ENCODE data around the gene FOLH1.
"Not testable (repeated sequence)": the region's sequence is repeated elsewhere in the genome, so short reads cannot be mapped to it uniquely, and the experiment has no call there.

The FOLH1 gene

GRCh38 chr11:49208006-49208721 is at the start of gene FOLH1:
TSS of gene FOLH1 (minus strand) at chr11:49208602. CDS start at chr11:49208409, 193 bp downstream.
- FAIRE-seq: no peak

DNA sequence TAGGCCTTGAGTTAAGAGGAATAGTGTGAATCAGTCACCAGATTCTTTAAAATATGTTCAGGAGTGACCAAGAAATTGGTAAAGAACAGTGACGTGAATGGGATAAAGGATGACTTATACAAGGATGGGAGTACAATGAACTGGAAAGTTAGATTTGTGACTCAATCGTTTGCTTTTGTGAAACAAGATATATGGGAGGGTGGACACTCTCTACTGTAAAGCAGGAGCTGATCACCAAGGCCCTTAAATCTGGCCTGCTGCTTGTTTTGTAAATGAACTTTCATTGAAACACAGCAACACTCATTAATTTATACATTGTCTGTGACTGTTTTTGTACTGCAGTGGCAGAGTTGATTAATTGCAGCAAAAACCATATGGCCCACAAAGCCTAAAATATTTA is 46.7 kb upstream of the FOLH1 start:
- not testable (repeated sequence) for FAIRE-seq

DNA sequence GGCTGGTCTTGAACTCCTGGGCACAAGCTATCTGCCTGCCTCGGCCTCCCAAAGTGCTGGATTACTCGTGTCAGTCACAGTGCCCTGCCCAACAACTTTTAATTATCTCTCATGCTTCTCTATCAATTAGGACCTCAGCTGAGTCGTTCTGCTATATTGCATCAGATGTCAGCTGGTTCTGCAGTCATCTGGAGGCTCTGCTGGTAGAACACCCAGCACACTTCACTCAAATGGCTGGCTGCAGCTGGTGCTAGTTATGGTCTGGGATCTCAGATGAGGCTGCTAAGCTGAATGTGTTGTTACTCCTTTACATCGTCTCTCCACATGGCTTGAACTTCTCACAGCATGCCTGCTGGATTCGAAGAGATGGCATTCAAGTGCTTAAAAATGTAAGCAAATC is 42.8 kb upstream of the FOLH1 start:
- FAIRE-seq: not testable (repeated sequence)

GRCh38 chr11:49250398-49251115 is 42.2 kb upstream of the FOLH1 start:
- not testable (repeated sequence) for FAIRE-seq

GRCh38 chr11:49249363-49249762 is 41.0 kb upstream of the FOLH1 start:
- FAIRE-seq: not testable (repeated sequence)

- not testable (repeated sequence) for FAIRE-seq
Measured at GRCh38 chr11:49233685-49234084, 25.3 kb upstream of the FOLH1 start.

- not testable (repeated sequence) for FAIRE-seq
Measured at GRCh38 chr11:49233019-49233418, 24.6 kb upstream of the FOLH1 start.

DNA sequence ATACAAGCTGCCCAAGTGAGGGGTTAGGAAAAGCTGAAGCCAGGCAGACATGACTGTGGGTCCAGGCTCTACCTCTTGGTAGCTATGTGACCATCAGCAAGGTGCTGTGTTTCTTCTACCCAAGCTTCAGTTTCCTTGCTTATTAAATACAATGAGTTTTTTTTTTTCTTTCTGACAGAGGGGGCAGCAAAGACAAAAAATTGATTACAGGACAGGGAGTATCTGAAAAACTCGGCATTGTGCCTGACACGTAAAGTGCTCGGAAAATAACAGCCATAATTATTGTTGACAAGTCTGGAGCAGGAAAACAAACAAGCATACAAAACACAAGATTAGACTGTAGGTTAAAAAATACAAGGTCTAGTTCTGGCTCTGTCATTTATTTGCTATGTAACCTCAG is 23.3 kb upstream of the FOLH1 start:
- FAIRE-seq: not testable (repeated sequence)

DNA sequence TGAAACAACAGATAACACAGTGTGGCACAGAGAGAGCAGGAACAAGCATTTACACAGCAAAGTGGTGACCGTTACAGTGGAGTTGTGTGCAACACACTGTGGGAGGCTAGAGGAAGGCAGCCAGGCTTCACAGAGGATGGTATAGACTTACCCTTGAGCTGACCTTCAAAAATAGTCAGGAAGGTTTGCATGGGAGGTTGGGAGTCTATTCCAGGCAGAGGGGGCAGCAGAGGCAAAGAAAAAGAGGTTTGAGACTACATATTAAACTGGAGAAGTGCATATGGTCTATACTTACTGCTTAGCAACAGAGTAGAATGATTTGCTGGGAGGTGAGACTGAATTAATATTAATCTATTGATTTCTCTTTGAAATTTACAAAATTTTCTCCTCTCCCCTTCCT is 22.1 kb upstream of the FOLH1 start:
- FAIRE-seq: not testable (repeated sequence)

- FAIRE-seq: not testable (repeated sequence)
Measured at GRCh38 chr11:49230001-49230400, 21.6 kb upstream of the FOLH1 start.

GRCh38 chr11:49229136-49229535 is 20.7 kb upstream of the FOLH1 start:
- FAIRE-seq: not testable (repeated sequence)

GRCh38 chr11:49225255-49225785 is 16.9 kb upstream of the FOLH1 start:
- not testable (repeated sequence) for FAIRE-seq

- FAIRE-seq: no peak
Measured at GRCh38 chr11:49221112-49221511, 12.7 kb upstream of the FOLH1 start.

DNA sequence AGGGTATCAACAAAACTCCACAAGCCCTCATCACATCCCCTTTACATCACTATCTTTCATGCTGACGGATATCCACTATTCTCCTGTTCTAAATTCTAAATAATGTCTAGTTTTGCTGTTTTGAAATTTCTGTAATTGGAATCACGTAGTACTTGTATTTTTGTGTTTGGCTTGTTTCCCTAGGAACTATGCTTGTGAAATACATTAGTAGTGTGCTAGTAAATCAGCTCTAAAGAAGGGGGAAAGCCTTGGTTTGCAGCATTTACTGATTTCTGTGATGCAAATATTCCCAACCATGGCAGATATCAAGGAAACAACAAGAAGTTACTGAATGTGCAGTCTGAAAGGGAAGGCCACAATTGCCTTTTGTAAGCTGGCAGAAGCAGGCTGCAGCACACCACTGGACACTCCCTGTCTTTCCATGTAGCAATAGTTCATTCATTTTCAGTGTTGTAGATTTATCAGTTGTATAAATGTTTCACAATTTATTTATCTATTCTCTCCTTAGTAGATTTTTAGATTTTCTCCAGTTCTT is 4.7 kb upstream of the FOLH1 start:
- no peak for FAIRE-seq

GRCh38 chr11:49206999-49207398 is 1.4 kb downstream of the FOLH1 start:
- FAIRE-seq: not testable (repeated sequence)

DNA sequence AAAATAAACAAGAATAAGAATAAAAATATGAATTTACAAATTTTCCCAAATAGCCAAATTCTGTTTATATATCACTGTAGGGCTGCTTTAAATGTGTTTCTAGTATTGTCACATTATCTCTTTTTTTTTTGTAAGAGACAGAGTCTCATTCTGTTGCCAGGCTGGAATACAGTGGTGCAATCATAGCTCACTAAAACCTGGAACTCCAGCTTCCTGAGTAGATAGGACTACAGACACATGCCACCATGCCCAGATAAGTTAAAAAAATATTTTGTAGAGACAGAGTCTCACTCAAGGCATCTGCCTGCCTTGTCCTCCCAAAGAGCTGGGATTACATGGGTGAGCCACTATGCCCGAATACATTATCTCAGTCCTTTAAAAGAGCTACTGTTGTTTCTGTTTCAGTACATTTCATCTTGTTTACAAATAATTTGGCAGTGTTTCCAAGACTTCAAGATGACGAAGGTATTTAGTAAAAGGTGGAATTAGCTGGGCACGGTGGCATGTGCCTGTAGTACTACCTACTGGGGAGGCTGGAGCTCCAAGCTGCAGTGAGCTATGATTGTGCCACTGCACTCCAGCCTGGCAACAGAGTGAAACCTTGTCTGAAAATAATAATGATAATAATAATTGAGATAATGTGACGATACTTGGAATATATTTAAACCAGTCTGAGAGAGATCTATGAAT is 6.0 kb downstream of the FOLH1 start:
- no peak for FAIRE-seq

DNA sequence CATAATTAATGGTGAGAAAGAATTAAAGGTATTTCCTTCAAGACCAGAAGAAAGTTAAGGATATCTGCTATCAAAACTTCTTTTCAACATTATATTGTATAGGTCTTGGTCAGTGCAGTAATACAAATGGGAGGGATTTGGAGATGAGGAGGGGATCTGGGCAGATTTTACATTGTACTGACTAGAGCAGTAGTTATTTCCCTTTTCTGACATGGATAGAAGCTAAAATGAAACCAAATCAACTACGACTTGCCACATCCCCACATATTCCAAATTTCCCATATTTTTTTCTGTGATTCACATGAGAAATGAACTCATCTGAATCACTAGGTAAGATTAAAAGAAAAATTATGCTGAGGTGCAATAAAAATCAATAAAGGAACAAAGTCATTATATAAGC is 11.6 kb downstream of the FOLH1 start:
- not testable (repeated sequence) for FAIRE-seq

DNA sequence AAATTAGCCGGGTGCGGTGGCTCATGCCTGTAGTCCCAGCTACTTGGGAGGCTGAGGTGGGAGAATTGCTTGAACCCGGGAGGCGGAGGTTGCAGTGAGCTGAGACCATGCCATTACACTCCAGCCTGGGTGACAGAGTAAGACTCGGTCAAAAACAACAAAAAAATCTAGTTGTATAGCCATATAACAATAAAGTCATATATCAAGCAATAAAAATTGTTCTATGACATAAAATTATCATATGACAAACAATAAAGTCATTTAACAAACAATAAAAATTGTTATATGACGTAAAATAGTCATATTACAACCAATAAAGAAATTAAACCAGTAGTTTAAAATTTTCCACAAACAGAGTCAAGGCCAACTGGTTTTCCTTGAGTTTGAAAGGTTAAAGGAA is 12.4 kb downstream of the FOLH1 start:
- peak; percentile 99 for FAIRE-seq

- not testable (repeated sequence) for FAIRE-seq
Measured at GRCh38 chr11:49190287-49190686, 18.1 kb downstream of the FOLH1 start.

- not testable (repeated sequence) for FAIRE-seq
Measured at GRCh38 chr11:49186225-49186624, 22.2 kb downstream of the FOLH1 start.

- FAIRE-seq: not testable (repeated sequence)
Measured at GRCh38 chr11:49185597-49185996, 22.8 kb downstream of the FOLH1 start.

DNA sequence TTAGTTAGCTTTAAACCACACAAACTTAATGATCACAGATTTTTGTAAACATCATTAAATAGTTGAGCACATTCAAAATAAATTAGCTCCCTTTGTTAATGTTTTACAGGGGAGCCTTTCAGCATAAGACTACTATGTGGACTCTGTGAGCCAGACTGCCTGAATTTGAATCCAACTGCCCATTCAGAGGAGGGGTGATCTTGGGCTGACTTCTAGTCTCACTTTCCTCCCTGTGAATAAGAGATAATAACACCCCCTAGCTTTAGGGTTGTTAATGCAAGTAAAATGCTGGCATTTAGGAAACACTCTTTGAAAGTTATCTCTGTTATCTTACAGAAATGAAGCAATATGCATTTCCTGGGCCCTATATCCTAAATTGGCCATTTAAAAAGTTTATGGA is 23.6 kb downstream of the FOLH1 start:
- FAIRE-seq: not testable (repeated sequence)

GRCh38 chr11:49177936-49178335 is 30.5 kb downstream of the FOLH1 start:
- not testable (repeated sequence) for FAIRE-seq

All from colon (tissue), 2 donors.